ENCODE measurements around the gene HLA-A. TPM values are rescaled to one million over a fixed set of nuclear protein-coding genes. Genes with fewer than 3 reads are reported as not detected.
A peak's percentile ranks its signal among the peaks of the same experiment; 100 is the strongest.
"Not testable (repeated sequence)": the region's sequence is repeated elsewhere in the genome, so short reads cannot be mapped to it uniquely, and the experiment has no call there.

Gene HLA-A
- total RNA-seq, 3 donors from 2014 or later, result 327 to 617 (median 473) TPM

GRCh38 chr6:29925727-29926412, 16.5 kb upstream of the HLA-A start:
- Histone ChIP-seq H3K4me1 (no peaks in the 10 kb centered on the region), H3K4me3 (peak overlapping the region in 2 of 3 donors; percentile 46 to 89), H3K27me3 (no peaks in the 10 kb centered on the region), H3K27ac (peak overlapping the region in 1 of 2 donors; percentile 99), H3K9me3 (no peaks in the 10 kb centered on the region), H3K36me3 (no peaks in the 10 kb centered on the region)
- no peak for DNase-seq (ENCODE audit: low spot score in 2 of 2)
- TF ChIP-seq POLR2A (IDR thresholded peaks at IDR 0.05) (no peak), POLR2AphosphoS5 (IDR thresholded peaks at IDR 0.05) (peak in 1 of 3 donors; percentile 14)
- TF ChIP-seq, protein P1, sequence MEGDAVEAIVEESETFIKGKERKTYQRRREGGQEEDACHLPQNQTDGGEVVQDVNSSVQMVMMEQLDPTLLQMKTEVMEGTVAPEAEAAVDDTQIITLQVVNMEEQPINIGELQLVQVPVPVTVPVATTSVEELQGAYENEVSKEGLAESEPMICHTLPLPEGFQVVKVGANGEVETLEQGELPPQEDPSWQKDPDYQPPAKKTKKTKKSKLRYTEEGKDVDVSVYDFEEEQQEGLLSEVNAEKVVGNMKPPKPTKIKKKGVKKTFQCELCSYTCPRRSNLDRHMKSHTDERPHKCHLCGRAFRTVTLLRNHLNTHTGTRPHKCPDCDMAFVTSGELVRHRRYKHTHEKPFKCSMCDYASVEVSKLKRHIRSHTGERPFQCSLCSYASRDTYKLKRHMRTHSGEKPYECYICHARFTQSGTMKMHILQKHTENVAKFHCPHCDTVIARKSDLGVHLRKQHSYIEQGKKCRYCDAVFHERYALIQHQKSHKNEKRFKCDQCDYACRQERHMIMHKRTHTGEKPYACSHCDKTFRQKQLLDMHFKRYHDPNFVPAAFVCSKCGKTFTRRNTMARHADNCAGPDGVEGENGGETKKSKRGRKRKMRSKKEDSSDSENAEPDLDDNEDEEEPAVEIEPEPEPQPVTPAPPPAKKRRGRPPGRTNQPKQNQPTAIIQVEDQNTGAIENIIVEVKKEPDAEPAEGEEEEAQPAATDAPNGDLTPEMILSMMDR (IDR thresholded peaks at IDR 0.05), result no peak
- intact Hi-C loops (cut with DNase I; ENCODE audit: low total_unique reads), result no loop called here

- DNase-seq (ENCODE audit: low spot score in 2 of 2), result peak in 1 of 2 donors; percentile 71
- intact Hi-C loops (cut with DNase I; ENCODE audit: low total_unique reads), result no loop called here
- H3K27me3 ChIP-seq, result no peaks in the 10 kb centered on the region
- TF ChIP-seq POLR2AphosphoS5 (IDR thresholded peaks at IDR 0.05), result peak in 2 of 3 donors; percentile 24 to 35
- no peak for TF ChIP-seq POLR2A (IDR thresholded peaks at IDR 0.05)
- TF ChIP-seq, protein P1 (IDR thresholded peaks at IDR 0.05), result no peak
- no peaks in the 10 kb centered on the region for H3K9me3 ChIP-seq
- peak overlapping the region in 1 of 2 donors; percentile 99 for H3K27ac ChIP-seq
- H3K4me1 ChIP-seq, result no peaks in the 10 kb centered on the region
- H3K36me3 ChIP-seq, result no peaks in the 10 kb centered on the region
- peak overlapping the region in 2 of 3 donors; percentile 46 to 89 for H3K4me3 ChIP-seq
Measured at GRCh38 chr6:29926413-29927274, 15.7 kb upstream of the HLA-A start.

- Histone ChIP-seq H3K9me3 (no peaks in the 10 kb centered on the region), H3K4me3 (peak overlapping the region in 2 of 3 donors; percentile 46 to 89), H3K27ac (peak overlapping the region in 1 of 2 donors; percentile 99), H3K36me3 (no peaks in the 10 kb centered on the region), H3K4me1 (no peaks in the 10 kb centered on the region), H3K27me3 (no peaks in the 10 kb centered on the region)
- no peak for DNase-seq (ENCODE audit: low spot score in 2 of 2)
- TF ChIP-seq POLR2A (IDR thresholded peaks at IDR 0.05) (no peak), POLR2AphosphoS5 (IDR thresholded peaks at IDR 0.05) (peak in 1 of 3 donors; percentile 2)
- TF ChIP-seq, protein P1 (IDR thresholded peaks at IDR 0.05), result no peak
- intact Hi-C loops (cut with DNase I; ENCODE audit: low total_unique reads), result no loop called here
Measured at GRCh38 chr6:29927275-29927569, 15.1 kb upstream of the HLA-A start.

DNA sequence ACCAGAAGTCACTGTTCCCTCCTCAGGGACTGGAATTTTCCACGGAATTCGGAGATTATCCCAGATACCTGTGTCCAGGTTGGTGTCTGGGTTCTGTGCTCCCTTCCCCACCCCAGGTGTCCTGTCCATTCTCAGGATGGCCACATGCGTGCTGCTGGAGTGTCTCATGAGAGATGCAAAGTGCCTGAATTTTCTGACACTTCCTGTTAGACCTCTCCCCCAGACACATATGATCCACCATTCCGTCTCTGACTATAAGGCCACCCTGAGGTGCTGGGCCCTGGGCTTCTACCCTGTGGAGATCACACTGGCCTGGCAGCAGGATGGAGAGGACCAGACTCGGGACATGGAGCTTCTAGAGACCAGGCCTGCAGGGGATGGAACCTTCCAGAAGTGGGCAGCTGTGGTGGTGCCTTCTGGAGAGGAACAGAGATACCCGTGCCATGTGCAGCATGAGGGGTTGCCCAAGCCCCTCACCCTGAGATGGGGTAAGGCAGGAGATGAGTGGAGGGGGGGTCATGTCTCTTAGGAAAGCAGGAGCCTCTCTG, 14.4 kb upstream of the HLA-A start:
- Histone ChIP-seq H3K9me3 (no peaks in the 10 kb centered on the region), H3K27me3 (no peaks in the 10 kb centered on the region), H3K36me3 (no peaks in the 10 kb centered on the region), H3K4me3 (no peak overlapping the region), H3K27ac (no peak overlapping the region), H3K4me1 (no peaks in the 10 kb centered on the region)
- TF ChIP-seq POLR2A (IDR thresholded peaks at IDR 0.05) (no peak), POLR2AphosphoS5 (IDR thresholded peaks at IDR 0.05) (no peak)
- TF ChIP-seq, protein P1 (IDR thresholded peaks at IDR 0.05), result no peak
- intact Hi-C loops (cut with DNase I; ENCODE audit: low total_unique reads), result no loop called here
- DNase-seq (ENCODE audit: low spot score in 2 of 2), result no peak

GRCh38 chr6:29930047-29930446, 12.3 kb upstream of the HLA-A start:
- H3K27ac ChIP-seq; H3K9me3 ChIP-seq; DNase-seq (ENCODE audit: low spot score in 2 of 2); H3K27me3 ChIP-seq; intact Hi-C loops (cut with DNase I; ENCODE audit: low total_unique reads); H3K4me1 ChIP-seq; H3K4me3 ChIP-seq; H3K36me3 ChIP-seq: not testable (repeated sequence)
